ENCODE data around the gene CSMD2.

CSMD2 gene

DNA sequence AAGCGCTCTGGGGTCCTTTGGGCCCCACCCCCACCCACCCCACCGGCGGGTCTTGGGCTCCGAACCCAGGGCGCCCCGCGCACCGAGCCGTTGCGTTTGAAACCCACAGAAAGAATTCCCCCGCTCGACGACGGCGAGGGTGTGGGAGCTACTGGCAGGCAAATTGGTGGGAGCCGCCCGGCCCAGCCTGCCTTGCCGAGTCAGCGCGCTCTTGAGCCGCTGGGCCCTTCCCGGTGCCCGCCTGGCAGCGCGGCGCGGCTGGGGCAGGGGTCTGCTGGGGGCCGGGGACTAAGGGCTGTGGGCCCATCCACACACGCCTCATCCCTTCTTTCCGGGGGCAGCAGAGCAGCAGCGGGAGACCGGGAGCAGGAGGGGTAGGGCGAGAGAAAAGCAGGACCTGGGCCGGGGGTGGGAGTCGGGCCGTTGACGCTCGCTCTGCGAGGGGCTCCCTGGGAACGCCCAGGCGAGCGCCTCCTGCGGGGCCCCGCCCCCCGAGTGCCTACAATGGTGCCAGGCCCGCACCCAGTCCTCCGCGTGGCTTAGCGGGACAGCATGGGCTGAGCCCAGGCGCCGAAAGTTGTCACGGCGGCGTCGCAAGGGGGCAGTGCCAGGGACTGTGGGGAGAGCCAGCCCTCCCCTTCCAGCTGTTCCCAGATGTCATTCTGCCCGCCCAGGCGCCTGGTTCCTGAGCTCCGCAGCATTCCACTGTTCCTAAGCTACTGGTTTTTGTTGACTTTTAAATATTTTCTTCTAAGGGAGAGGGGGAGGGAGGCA is 12.0 kb upstream of the CSMD2 start, which contains the start of gene C1orf94:
Gene C1orf94 (plus strand): TSS at position 78 of the 774 bp plus-strand sequence. CDS start 883 bp downstream, outside the sequence.
- no peak within 1 kb of the TSS for H3K4me3 ChIP-seq (ENCODE audit: low read length)
- H3K36me3 ChIP-seq (ENCODE audit: insufficient read depth, low read length): no peaks in the 10 kb centered on the region
- H3K9me3 ChIP-seq (replicated peaks; ENCODE audit: low read length): no peaks in the 10 kb centered on the region
- no peaks in the 10 kb centered on the region for H3K4me1 ChIP-seq (ENCODE audit: control insufficient read depth, insufficient read depth, low read length)
- no peak within 1 kb of the TSS for H3K4me2 ChIP-seq (ENCODE audit: low read length)
- H3K27me3 ChIP-seq (ENCODE audit: control insufficient read depth, insufficient read depth, low read length): no peaks in the 10 kb centered on the region
- H3K9ac ChIP-seq (ENCODE audit: low read depth, low read length): no peak within 1 kb of the TSS

- Histone ChIP-seq H3K4me1 (ENCODE audit: control insufficient read depth, insufficient read depth, low read length) (no peaks in the 10 kb centered on the region), H3K4me2 (ENCODE audit: low read length) (no peak overlapping the region), H3K36me3 (ENCODE audit: insufficient read depth, low read length) (no peaks in the 10 kb centered on the region), H3K27me3 (ENCODE audit: control insufficient read depth, insufficient read depth, low read length) (no peaks in the 10 kb centered on the region), H3K9ac (ENCODE audit: low read depth, low read length) (no peak overlapping the region), H3K4me3 (ENCODE audit: low read length) (no peak overlapping the region), H3K9me3 (replicated peaks; ENCODE audit: low read length) (no peaks in the 10 kb centered on the region)
These were observed 10.7 kb upstream of the CSMD2 start for GRCh38 chr1:34175744-34176143.

- peaks cover 7% of the 10 kb centered on the region for H3K4me1 ChIP-seq (ENCODE audit: control insufficient read depth, insufficient read depth, low read length)
- H3K4me3 ChIP-seq (ENCODE audit: low read length): no peak overlapping the region
- no peaks in the 10 kb centered on the region for H3K36me3 ChIP-seq (ENCODE audit: insufficient read depth, low read length)
- H3K4me2 ChIP-seq (ENCODE audit: low read length): no peak overlapping the region
- peaks cover 42% of the 10 kb centered on the region for H3K27me3 ChIP-seq (ENCODE audit: control insufficient read depth, insufficient read depth, low read length)
- no peaks in the 10 kb centered on the region for H3K9me3 ChIP-seq (replicated peaks; ENCODE audit: low read length)
- no peak overlapping the region for H3K9ac ChIP-seq (ENCODE audit: low read depth, low read length)
These were observed 2.4 kb upstream of the CSMD2 start for GRCh38 chr1:34167389-34167788.

DNA sequence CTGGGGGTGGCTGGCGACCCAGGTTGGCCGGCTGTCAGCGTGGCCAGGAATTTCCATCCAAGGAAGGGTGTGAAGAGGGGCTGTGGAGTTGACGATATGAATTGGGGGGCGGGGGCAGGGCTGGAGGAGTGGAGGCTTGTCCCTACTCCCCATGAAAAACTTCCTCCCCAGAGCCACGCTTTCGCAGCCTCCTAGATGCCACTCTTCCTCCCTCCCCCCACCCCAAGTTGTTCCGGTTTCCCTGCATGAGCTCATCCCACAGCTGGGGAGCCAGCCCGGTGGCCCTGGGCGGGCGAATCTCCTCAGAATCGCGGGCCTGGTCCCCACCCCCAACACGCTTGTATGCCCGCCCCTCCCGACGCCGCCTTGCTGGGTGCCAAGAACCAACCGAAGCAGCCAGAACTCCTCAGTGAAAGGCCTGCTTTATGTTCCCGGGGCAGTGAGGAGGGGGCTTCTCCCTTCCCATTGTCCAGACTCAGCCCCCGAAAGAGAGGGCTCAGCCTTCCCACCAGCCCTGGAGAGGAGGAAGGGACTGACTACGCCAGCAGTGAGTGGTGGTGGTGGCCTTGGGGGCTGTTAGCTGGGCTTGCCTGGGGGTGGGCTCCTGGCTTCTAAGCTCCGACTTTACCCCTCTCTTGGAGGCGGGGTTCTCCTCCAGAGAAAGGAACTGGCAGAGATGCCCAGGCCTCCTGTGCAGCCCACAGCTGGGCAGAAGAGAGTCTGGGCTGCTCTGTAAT is 1.8 kb upstream of the CSMD2 start:
- no peaks in the 10 kb centered on the region for H3K9me3 ChIP-seq (replicated peaks; ENCODE audit: low read length)
- H3K9ac ChIP-seq (ENCODE audit: low read depth, low read length): no peak overlapping the region
- peaks cover 42% of the 10 kb centered on the region for H3K27me3 ChIP-seq (ENCODE audit: control insufficient read depth, insufficient read depth, low read length)
- peaks cover 7% of the 10 kb centered on the region for H3K4me1 ChIP-seq (ENCODE audit: control insufficient read depth, insufficient read depth, low read length)
- H3K4me2 ChIP-seq (ENCODE audit: low read length): no peak overlapping the region
- no peak overlapping the region for H3K4me3 ChIP-seq (ENCODE audit: low read length)
- H3K36me3 ChIP-seq (ENCODE audit: insufficient read depth, low read length): no peaks in the 10 kb centered on the region

DNA sequence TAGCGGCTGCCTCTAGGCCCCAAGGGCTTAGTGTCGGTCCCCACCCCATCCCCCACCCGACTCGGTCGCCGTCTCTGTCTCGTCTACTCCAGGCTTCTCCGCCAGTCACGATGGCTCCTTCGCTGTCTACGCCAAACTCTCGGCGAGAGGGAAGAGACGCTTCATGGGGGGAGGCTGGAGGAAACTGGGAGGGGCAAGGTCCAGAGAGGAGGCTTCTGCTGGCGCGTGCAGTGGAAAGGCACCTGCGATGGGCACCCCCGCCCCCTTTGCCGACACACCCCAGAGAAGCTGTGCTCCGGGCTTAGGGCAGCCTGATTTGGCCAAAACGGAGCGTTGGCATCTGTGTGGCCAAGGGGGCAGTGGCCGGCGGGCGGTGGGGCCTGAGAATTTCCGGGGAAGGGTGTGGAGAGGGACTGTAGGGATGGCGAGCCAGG is 1.2 kb upstream of the CSMD2 start:
- Histone ChIP-seq H3K27me3 (ENCODE audit: control insufficient read depth, insufficient read depth, low read length) (peaks cover 47% of the 10 kb centered on the region), H3K9ac (ENCODE audit: low read depth, low read length) (no peak overlapping the region), H3K4me2 (ENCODE audit: low read length) (no peak overlapping the region), H3K9me3 (replicated peaks; ENCODE audit: low read length) (no peaks in the 10 kb centered on the region), H3K4me1 (ENCODE audit: control insufficient read depth, insufficient read depth, low read length) (peaks cover 7% of the 10 kb centered on the region), H3K36me3 (ENCODE audit: insufficient read depth, low read length) (no peaks in the 10 kb centered on the region), H3K4me3 (ENCODE audit: low read length) (no peak overlapping the region)

DNA sequence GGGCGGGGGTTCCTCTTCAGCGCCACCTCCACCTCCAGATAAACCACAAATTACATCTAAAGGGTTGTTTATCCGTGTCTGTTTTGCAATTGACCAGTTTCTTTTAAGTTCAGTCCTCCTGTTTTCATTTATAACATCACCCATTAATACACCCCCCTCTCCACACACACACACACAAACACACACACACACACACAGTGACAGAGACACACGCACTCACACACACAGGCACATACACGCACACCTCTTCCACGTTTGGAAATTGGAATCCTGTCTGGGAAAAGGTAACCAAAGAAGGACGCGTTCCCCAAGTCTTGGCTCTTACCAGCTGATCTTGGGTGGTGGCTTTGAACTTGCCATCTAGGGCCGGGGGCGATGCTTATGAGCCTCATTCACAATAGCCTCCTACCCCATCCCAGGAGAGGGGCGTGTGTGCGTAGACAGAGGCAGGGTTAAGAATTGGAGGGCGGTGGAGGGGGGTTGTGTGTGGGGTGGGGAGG is 442 bp upstream of the CSMD2 start:
- Histone ChIP-seq H3K4me1 (ENCODE audit: control insufficient read depth, insufficient read depth, low read length) (peaks cover 7% of the 10 kb centered on the region), H3K9me3 (replicated peaks; ENCODE audit: low read length) (no peaks in the 10 kb centered on the region), H3K4me2 (ENCODE audit: low read length) (peak overlapping the region; percentile 89), H3K36me3 (ENCODE audit: insufficient read depth, low read length) (no peaks in the 10 kb centered on the region), H3K27me3 (ENCODE audit: control insufficient read depth, insufficient read depth, low read length) (peaks cover 48% of the 10 kb centered on the region), H3K9ac (ENCODE audit: low read depth, low read length) (no peak overlapping the region), H3K4me3 (ENCODE audit: low read length) (no peak overlapping the region)

DNA sequence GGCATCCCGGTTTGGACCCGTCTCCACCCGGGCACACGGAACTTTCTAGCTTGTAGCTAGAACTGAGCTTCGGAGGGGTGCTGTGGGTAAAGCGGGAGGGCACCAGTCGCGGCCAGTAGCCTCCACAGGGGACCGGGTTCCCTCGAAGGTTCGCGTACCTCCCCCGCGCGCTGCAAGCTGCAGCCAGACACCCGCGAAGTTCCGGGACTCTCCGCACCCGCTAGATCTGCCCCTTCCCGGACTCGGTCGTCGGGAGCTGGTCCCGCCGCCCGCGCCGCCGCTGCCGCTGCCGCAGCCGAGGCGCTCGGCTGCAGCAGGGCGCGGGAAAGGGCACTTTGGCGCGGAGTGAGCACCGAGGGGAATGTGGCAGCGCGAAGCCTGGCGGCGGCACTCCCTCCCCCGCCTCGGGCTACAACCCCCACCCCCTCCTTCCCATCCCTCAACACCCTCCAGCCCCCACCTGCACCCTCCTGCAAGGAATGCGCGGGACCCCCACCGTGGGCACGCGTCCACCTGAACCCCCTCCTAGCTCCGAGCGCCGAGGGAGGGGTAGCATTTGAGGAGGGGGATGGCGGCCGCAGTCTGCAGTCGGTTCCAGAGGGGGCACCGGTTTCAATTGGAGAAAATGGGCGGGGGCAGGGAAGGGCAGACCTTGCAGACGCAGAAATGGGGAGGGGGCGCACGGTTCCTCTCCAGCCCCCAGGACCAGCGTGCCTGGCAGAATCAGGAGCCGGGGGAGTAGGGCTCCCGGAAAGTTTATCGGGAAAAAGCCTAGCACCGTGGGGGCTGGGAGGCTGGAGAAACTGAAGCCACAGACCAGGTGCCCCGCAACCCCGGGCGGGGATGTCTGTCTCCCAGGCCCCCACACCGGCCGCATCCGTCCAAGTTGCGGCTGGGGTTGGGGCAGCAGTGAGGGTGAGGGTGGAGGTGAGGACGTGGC is 968 bp downstream of the CSMD2 start:
- Histone ChIP-seq H3K36me3 (ENCODE audit: insufficient read depth, low read length) (no peaks in the 10 kb centered on the region), H3K4me3 (ENCODE audit: low read length) (peak overlapping the region; percentile 62), H3K27me3 (ENCODE audit: control insufficient read depth, insufficient read depth, low read length) (peaks cover 50% of the 10 kb centered on the region), H3K9me3 (replicated peaks; ENCODE audit: low read length) (no peaks in the 10 kb centered on the region), H3K9ac (ENCODE audit: low read depth, low read length) (no peak overlapping the region), H3K4me2 (ENCODE audit: low read length) (peak overlapping the region; percentile 89), H3K4me1 (ENCODE audit: control insufficient read depth, insufficient read depth, low read length) (peaks cover 7% of the 10 kb centered on the region)

DNA sequence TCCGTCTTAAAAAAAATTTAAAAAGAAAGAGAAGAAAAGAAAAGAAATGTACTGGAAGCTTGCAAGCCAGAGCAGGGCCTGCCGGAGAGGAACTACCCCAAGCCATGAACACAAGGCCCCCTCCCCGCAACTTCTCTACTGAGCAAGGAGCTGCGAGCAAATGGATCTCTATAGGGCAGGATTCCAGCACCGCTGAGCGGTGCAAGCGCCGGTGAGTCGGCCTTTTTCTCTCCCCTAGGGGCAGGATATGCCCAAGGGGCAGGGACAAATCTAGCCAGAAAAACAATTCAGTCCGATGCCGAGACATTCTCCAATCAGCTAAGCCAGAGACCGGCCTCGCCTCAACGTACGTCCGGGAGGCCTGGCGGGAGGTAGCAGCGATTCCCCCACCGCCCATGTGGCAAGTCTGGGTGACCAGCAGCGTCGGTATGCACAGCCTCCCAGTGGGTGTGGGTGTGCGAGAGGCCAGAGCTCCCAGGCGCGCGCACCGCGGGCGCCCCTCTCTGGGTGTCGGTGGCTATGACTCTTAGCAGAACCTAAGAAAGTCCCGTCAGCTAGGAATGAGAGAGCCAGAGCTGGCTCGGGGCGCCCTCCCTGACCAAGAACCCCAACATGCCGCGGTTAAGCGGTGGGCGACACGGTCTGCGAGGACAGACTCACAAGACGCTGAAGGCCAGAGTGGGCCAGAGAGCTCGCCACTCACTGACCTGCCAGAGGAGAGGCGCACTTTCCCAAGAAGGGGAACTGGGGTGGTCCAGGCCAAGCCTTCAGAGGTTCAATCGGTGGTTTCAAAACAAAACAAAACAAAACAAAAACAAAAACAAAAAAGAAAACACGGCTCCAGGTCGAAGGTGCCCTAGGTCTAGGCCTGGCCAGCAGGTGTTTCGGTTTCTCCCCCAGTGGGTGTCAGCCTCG is 1.9 kb downstream of the CSMD2 start:
- Histone ChIP-seq H3K4me2 (ENCODE audit: low read length) (peak overlapping the region; percentile 89), H3K36me3 (ENCODE audit: insufficient read depth, low read length) (no peaks in the 10 kb centered on the region), H3K9ac (ENCODE audit: low read depth, low read length) (no peak overlapping the region), H3K4me1 (ENCODE audit: control insufficient read depth, insufficient read depth, low read length) (peaks cover 7% of the 10 kb centered on the region), H3K4me3 (ENCODE audit: low read length) (peak overlapping the region; percentile 59), H3K9me3 (replicated peaks; ENCODE audit: low read length) (no peaks in the 10 kb centered on the region), H3K27me3 (ENCODE audit: control insufficient read depth, insufficient read depth, low read length) (peaks cover 46% of the 10 kb centered on the region)

GRCh38 chr1:34156739-34157138 is 8.3 kb downstream of the CSMD2 start:
- Histone ChIP-seq H3K9me3 (replicated peaks; ENCODE audit: low read length) (no peaks in the 10 kb centered on the region), H3K4me1 (ENCODE audit: control insufficient read depth, insufficient read depth, low read length) (no peaks in the 10 kb centered on the region), H3K9ac (ENCODE audit: low read depth, low read length) (no peak overlapping the region), H3K27me3 (ENCODE audit: control insufficient read depth, insufficient read depth, low read length) (peaks cover 7% of the 10 kb centered on the region), H3K4me2 (ENCODE audit: low read length) (no peak overlapping the region), H3K4me3 (ENCODE audit: low read length) (no peak overlapping the region), H3K36me3 (ENCODE audit: insufficient read depth, low read length) (no peaks in the 10 kb centered on the region)

DNA sequence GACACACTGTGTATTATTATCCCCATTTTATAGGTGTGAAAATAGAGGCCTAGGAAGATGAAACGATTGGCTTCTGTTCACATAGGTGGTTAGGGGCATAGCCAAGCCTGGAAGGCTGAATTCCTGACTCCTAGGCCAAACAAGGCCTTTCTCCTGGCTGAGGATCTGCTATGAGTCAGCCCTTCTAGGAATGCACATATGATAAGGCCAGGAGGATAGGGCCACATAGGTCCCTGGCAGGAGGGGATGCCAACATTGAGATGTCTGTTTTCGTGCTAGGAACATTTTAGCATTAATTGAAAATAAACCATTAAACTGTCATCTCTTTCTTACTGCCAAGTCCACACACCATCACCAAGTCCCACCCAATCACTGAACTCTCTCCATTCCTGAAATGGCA is 9.2 kb downstream of the CSMD2 start:
- no peaks in the 10 kb centered on the region for H3K36me3 ChIP-seq (ENCODE audit: insufficient read depth, low read length)
- no peak overlapping the region for H3K4me2 ChIP-seq (ENCODE audit: low read length)
- H3K9ac ChIP-seq (ENCODE audit: low read depth, low read length): no peak overlapping the region
- no peak overlapping the region for H3K4me3 ChIP-seq (ENCODE audit: low read length)
- peaks cover 3% of the 10 kb centered on the region for H3K27me3 ChIP-seq (ENCODE audit: control insufficient read depth, insufficient read depth, low read length)
- no peaks in the 10 kb centered on the region for H3K4me1 ChIP-seq (ENCODE audit: control insufficient read depth, insufficient read depth, low read length)
- no peaks in the 10 kb centered on the region for H3K9me3 ChIP-seq (replicated peaks; ENCODE audit: low read length)

Data from skeletal muscle satellite cell (primary cell).